Coronary artery (tissue), 2 donors: ENCODE results near the gene CAMTA1.

Experiments
- DNase-seq: peaks from one replicate; pipeline ENCODE4 v3.0.0-alpha.2; 2017; ENCODE audit warnings: low spot score
- H3K27ac ChIP-seq, 2 donors: fragments of 200-600 bp; sonication (generic); one replicate each; pipeline ENCODE4 v1.5.1; 2016 to 2019
- H3K4me3 ChIP-seq: fragments of 200-600 bp; sonication (generic); 2 replicates; pipeline ENCODE4 v1.5.1; 2016; ENCODE audit warnings: mild to moderate bottlenecking, moderate library complexity
- TF ChIP-seq, protein P1 (sequence below): fragments of 200-600 bp; sonication (generic); IDR thresholded peaks from one replicate; pipeline ENCODE4 v1.5.1; 2019; ENCODE audit warnings: antibody characterized with exemption

The CAMTA1 gene

DNA sequence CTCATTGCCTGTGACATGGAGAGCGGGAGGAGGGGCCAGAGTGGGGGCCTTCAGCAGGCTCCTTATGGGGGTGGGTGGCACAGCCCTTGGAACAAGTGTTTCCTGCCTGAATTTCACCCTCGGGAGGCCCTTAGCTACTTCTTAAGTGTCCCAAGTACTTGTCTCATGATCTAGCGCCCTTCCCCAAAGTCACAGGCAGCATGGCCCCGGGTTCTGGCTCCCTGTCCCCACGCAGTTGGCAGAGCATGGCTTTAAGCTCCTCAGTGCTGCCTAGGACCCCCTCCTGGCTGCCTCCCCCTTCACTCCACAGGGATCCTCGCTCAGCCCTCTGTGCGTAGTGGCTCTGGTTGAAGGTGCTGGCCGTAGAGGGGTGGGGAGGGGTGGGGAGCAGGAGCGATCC, 197.2 kb downstream of the CAMTA1 start:
- Histone ChIP-seq H3K4me3 (no peak overlapping the region), H3K27ac (no peak overlapping the region)
- TF ChIP-seq, protein P1, sequence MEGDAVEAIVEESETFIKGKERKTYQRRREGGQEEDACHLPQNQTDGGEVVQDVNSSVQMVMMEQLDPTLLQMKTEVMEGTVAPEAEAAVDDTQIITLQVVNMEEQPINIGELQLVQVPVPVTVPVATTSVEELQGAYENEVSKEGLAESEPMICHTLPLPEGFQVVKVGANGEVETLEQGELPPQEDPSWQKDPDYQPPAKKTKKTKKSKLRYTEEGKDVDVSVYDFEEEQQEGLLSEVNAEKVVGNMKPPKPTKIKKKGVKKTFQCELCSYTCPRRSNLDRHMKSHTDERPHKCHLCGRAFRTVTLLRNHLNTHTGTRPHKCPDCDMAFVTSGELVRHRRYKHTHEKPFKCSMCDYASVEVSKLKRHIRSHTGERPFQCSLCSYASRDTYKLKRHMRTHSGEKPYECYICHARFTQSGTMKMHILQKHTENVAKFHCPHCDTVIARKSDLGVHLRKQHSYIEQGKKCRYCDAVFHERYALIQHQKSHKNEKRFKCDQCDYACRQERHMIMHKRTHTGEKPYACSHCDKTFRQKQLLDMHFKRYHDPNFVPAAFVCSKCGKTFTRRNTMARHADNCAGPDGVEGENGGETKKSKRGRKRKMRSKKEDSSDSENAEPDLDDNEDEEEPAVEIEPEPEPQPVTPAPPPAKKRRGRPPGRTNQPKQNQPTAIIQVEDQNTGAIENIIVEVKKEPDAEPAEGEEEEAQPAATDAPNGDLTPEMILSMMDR = no peak
- no peak for DNase-seq

DNA sequence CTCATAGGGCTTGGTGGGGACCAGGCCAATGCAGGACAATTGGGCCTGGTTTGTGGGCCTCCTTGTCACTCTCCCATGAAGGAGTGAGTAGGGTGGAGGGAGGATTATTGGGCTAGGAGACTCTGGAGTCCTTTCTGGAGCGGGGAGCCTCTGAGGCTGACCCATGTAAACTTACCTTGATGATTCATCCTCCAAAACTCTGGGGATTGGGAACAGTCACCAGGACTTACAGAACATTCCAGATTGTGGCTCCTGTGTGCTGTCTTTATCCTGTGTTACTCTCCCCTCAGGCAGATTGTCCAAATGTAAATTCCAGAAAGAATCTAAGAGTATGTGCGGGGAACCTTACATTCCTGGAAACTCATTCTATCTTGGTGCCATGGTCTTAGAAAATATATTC, 197.6 kb downstream of the CAMTA1 start:
- H3K4me3 ChIP-seq = no peak overlapping the region
- H3K27ac ChIP-seq = no peak overlapping the region
- TF ChIP-seq, protein P1 = no peak
- no peak for DNase-seq

DNA sequence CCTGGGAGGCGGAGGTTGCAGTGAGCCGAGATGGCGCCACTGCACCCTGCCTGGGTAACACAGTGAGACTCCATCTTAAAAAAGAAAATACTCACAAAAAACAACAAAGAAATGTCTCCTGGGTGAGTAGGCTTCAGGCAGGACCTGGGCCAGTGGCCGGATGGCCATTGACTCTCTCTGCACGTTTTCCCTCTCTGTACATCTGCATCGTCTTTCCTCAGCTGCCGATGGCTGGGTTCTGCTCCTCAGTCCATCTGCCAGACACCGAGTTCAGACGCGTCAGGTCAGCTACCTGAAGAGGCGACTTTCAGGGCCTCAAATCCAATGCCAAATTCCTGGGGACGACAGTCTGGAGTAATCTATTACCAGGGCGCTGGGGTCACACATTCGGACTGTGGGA, 199.3 kb downstream of the CAMTA1 start:
- TF ChIP-seq, protein P1 = no peak
- no peak for DNase-seq
- no peak overlapping the region for H3K27ac ChIP-seq

DNA sequence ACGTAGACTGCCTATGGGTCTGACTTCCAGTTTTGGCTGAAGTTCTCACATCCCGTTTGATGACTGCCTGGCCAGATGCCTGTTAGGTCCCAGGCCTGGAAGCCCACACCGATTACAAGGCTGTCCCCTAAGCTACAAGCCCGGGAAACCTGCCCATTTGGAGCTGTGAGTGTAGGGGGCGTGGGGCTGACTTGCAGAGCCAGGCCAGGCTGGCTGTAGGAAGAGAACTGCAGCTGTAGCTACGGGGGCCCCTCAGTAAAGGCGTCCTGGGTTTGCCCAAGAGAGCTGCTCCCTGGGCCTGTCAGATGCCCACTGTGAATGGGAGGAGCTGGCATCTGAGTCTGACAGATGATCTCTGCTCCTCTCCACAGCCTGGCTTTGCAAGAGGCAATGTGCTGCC, 199.7 kb downstream of the CAMTA1 start:
- no peak overlapping the region for H3K27ac ChIP-seq
- TF ChIP-seq, protein P1 = no peak
- DNase-seq = no peak
- H3K4me3 ChIP-seq = no peak overlapping the region

More for the DNA sequence above, 199.3 kb downstream of the CAMTA1 start:
- no peak overlapping the region for H3K4me3 ChIP-seq

DNA sequence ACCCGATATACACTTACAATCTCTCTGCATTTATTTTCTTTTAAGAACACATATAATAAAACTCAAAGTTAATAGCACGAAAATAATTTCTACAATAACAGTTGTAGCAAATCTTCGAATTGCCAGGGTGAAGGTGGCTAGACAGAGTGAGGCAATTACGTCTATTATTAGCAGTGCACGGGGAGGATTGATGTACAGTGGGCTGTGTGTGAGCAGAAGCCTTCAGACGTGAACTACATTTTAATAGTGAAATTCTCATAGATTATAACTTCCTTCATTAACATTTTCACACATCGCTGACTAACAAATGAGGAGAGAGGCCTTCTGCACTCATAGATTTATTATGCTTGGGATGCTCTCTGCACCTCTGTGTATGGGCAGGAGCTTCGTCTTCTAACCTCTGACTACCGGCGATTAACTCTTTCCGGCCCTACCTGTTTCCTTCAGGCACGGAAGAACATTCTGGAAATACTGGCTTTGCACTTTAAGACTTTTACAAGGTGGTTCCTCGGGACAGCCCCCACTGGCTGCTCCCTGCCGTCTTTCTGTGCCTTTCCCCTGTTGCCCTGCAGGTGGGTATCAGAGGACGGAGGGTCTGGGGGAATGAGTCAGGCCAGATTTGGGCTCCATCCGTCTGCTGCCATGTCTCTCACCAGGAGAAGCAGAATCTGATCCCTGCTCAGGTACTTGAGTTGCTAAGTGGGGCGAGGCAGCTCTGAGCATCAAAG, 200.5 kb downstream of the CAMTA1 start:
- Histone ChIP-seq H3K4me3 (no peak overlapping the region), H3K27ac (no peak overlapping the region)
- no peak for DNase-seq
- TF ChIP-seq, protein P1 = no peak

DNA sequence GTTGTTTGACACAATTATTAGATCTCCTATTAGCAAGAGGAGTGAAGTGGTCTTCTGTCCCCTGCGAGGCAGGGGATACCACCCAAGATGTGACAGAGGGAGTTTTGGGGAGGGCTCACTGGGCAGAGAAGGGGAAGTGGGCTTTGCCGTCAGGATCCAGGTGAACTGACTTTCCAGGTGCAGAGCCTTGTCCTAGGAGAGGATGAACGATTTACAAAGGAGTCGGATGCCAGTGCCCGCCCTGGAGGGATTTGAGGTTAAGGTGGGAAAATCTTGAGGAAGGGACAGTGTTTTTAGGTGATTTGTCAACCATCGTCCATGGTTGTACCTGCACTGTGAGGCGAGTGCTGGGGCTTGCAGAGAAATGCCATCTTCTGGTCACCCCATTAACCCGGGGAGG, 201.0 kb downstream of the CAMTA1 start:
- no peak overlapping the region for H3K27ac ChIP-seq
- TF ChIP-seq, protein P1 = no peak
- no peak for DNase-seq
- no peak overlapping the region for H3K4me3 ChIP-seq

DNA sequence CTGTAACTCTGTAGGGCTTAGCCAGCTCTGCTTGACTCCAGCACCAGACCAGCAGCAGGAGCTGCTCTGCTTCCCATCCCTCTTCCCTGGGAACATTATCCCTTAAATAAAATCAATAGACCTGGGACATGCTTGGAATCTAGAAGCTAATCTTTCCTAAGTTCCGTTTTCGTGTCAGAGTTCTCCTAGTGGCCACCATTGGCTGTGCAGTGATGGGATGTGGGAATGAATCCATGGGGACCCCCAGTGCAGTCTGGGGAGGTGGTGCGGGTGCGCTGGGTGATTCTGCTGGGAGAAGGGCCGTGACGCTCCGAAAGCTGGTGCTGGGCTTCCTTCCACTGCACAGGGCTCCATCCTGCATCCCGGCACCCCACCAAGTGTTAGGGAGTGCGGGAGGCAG, 202.7 kb downstream of the CAMTA1 start:
- TF ChIP-seq, protein P1 = no peak
- Histone ChIP-seq H3K27ac (no peak overlapping the region), H3K4me3 (no peak overlapping the region)
- no peak for DNase-seq
